Ramos (cell line): ENCODE data around the gene NCCRP1.

Experiments
- in situ Hi-C: fragments of 300-500 bp; cut with MboI; formaldehyde crosslinking; loops from one replicate; pipeline ENCODE4 v1.14.3; 2022; ENCODE audit warnings: low sequenced_read_pairs; ENCODE audit not compliant: unreplicated experiment

The NCCRP1 gene

GRCh38 chr19:39196860-39197562 lies at the start of gene NCCRP1:
Gene NCCRP1 (plus strand): TSS chr19:39196964. CDS start chr19:39196983, 19 bp downstream.
- in situ Hi-C loops: no loop called here

GRCh38 chr19:39147480-39147879 lies 49.3 kb upstream of the NCCRP1 start:
- in situ Hi-C loops: no loop called here

GRCh38 chr19:39148939-39149529 lies 47.7 kb upstream of the NCCRP1 start:
- in situ Hi-C loops: no loop called here

- in situ Hi-C loops: no loop called here
Measured at GRCh38 chr19:39150235-39150634, 46.5 kb upstream of the NCCRP1 start.

DNA sequence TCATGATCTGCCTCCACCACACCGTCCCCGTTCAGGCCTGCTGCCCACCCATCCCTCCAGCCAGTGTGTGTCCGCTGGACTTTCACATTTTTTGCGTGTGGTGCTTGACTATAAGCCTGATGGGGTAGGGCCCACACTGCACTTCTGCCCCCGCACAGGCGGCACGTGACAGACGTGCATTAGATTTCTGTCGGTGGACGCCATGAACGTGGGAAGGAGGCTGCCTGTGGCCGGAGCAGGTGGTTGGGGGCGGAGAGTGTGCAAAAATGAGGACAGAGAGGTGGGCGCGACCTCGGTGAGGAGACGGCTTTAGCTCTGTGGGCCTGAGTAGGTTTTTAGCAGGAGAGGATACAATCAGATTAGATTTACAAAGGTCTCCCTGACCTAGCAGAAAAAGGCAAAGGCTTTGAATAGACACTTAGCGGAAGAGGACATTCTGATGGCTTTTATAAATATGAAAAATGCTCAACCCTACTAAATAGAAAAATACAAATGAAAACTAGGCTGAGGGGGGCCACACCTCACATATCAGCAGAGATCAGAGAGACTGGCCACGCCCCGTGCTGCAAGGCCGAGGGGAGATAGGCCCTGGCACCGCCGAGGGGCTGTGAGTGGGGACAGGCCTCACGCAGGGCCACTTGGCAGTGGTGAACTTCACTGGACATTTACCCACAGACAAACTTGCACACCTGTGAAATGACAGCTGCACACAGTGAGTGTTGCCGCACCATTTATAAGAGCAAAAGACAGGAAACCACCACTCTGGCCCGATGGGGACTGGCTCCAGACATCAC lies 45.8 kb upstream of the NCCRP1 start:
- in situ Hi-C loops: no loop called here

- in situ Hi-C loops: no loop called here
Measured at GRCh38 chr19:39152066-39152465, 44.7 kb upstream of the NCCRP1 start.

GRCh38 chr19:39154100-39154628 lies 42.6 kb upstream of the NCCRP1 start:
- in situ Hi-C loops: no loop called here

GRCh38 chr19:39154629-39155100 lies 42.1 kb upstream of the NCCRP1 start:
- in situ Hi-C loops: no loop called here

- in situ Hi-C loops: no loop called here
Measured at GRCh38 chr19:39155114-39155700, 41.6 kb upstream of the NCCRP1 start.

GRCh38 chr19:39155741-39156140 lies 41.0 kb upstream of the NCCRP1 start:
- in situ Hi-C loops: no loop called here

DNA sequence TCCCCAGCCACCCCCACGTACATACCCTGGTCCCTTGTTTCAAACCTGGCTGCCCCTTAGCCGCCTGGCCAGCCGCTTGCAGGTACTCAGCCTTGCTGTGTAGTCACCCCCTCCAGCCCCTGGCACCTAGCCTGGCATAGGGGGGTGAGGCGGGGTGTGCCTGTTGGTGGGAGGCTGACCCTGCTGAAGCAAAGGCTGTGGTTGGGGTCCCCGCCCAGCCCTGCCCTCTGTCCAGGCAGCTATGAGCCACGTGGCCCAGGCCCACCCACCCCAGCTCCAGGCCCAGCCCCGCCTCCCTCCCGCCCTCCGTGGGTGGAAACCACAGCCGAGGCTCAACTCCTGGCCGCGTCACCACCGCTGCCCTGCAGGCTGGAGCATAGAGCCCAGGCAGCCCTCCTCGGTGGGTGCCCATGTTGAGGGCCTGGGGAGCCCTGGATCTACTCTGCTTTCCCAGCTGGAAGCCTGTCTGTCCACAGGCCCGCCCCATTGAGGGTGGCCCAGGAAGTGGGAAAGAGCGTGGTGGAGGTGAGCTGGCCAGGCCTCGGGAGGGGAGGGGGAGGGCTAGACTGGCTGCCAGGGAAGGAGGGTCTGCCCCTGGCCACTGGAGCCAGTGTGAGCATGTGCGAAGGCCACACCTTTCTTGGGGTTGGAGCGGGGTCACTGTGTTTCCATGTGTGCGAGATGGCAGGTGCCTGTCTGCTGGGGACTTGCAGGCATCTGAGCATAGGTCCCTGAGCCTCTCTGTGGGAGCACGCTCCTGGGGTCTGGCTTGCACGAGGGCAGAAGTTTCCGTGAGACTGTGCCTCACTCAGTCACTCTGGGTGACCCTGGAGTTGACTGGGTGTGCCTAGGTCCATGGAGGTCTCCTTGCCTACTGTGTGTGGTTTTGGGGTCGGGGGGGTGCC lies 40.2 kb upstream of the NCCRP1 start:
- in situ Hi-C loops: no loop called here

- in situ Hi-C loops: no loop called here
Measured at GRCh38 chr19:39157275-39157996, 39.3 kb upstream of the NCCRP1 start.

- in situ Hi-C loops: no loop called here
Measured at GRCh38 chr19:39157997-39158389, 38.8 kb upstream of the NCCRP1 start.

GRCh38 chr19:39158646-39159260 lies 38.0 kb upstream of the NCCRP1 start:
- in situ Hi-C loops: no loop called here

- in situ Hi-C loops: no loop called here
Measured at GRCh38 chr19:39160523-39160861, 36.3 kb upstream of the NCCRP1 start.

GRCh38 chr19:39160889-39161672 lies 35.7 kb upstream of the NCCRP1 start:
- in situ Hi-C loops: no loop called here

GRCh38 chr19:39162441-39163043 lies 34.2 kb upstream of the NCCRP1 start:
- in situ Hi-C loops: no loop called here
